ENCODE measurements around the gene ADISSP. TPM values are rescaled to one million over a fixed set of nuclear protein-coding genes. Genes with fewer than 3 reads are reported as not detected.

Gene ADISSP
- total RNA-seq, 1 donor from 2014 or later = 23.5 TPM

- peaks cover 50% of the 10 kb centered on the region for H3K4me1 Mint-ChIP-seq (ENCODE audit: low read depth)
- no peaks in the 10 kb centered on the region for H3K9me3 Mint-ChIP-seq (ENCODE audit: low read depth)
- TF ChIP-seq CTCF (IDR thresholded peaks at IDR 0.05) = no peak
- peak; percentile 77 for DNase-seq (ENCODE audit: low spot score)
- peaks cover 16% of the 10 kb centered on the region for H3K36me3 Mint-ChIP-seq (ENCODE audit: low read depth)
- H3K27me3 Mint-ChIP-seq (ENCODE audit: low read depth) = no peaks in the 10 kb centered on the region
- peak overlapping the region; percentile 90 for H3K4me3 Mint-ChIP-seq (ENCODE audit: unreplicated experiment)
- H3K27ac Mint-ChIP-seq (ENCODE audit: unreplicated experiment) = peak overlapping the region; percentile 71
These were observed 30.2 kb upstream of the ADISSP start for GRCh38 chr20:3797592-3798372.

GRCh38 chr20:3797226-3797545, 29.6 kb upstream of the ADISSP start:
- H3K27ac Mint-ChIP-seq (ENCODE audit: unreplicated experiment) = peak overlapping the region; percentile 73
- no peak for DNase-seq (ENCODE audit: low spot score)
- peaks cover 46% of the 10 kb centered on the region for H3K4me1 Mint-ChIP-seq (ENCODE audit: low read depth)
- H3K36me3 Mint-ChIP-seq (ENCODE audit: low read depth) = peaks cover 11% of the 10 kb centered on the region
- H3K27me3 Mint-ChIP-seq (ENCODE audit: low read depth) = no peaks in the 10 kb centered on the region
- H3K4me3 Mint-ChIP-seq (ENCODE audit: unreplicated experiment) = peak overlapping the region; percentile 90
- H3K9me3 Mint-ChIP-seq (ENCODE audit: low read depth) = no peaks in the 10 kb centered on the region
- TF ChIP-seq CTCF (IDR thresholded peaks at IDR 0.05) = no peak

GRCh38 chr20:3796477-3797225, 29.1 kb upstream of the ADISSP start:
- no peak for TF ChIP-seq CTCF (IDR thresholded peaks at IDR 0.05)
- Mint-ChIP-seq H3K36me3 (ENCODE audit: low read depth) (peaks cover 9% of the 10 kb centered on the region), H3K27me3 (ENCODE audit: low read depth) (no peaks in the 10 kb centered on the region), H3K4me3 (ENCODE audit: unreplicated experiment) (peak overlapping the region; percentile 90), H3K4me1 (ENCODE audit: low read depth) (peaks cover 46% of the 10 kb centered on the region), H3K27ac (ENCODE audit: unreplicated experiment) (peak overlapping the region; percentile 73), H3K9me3 (ENCODE audit: low read depth) (no peaks in the 10 kb centered on the region)
- no peak for DNase-seq (ENCODE audit: low spot score)

DNA sequence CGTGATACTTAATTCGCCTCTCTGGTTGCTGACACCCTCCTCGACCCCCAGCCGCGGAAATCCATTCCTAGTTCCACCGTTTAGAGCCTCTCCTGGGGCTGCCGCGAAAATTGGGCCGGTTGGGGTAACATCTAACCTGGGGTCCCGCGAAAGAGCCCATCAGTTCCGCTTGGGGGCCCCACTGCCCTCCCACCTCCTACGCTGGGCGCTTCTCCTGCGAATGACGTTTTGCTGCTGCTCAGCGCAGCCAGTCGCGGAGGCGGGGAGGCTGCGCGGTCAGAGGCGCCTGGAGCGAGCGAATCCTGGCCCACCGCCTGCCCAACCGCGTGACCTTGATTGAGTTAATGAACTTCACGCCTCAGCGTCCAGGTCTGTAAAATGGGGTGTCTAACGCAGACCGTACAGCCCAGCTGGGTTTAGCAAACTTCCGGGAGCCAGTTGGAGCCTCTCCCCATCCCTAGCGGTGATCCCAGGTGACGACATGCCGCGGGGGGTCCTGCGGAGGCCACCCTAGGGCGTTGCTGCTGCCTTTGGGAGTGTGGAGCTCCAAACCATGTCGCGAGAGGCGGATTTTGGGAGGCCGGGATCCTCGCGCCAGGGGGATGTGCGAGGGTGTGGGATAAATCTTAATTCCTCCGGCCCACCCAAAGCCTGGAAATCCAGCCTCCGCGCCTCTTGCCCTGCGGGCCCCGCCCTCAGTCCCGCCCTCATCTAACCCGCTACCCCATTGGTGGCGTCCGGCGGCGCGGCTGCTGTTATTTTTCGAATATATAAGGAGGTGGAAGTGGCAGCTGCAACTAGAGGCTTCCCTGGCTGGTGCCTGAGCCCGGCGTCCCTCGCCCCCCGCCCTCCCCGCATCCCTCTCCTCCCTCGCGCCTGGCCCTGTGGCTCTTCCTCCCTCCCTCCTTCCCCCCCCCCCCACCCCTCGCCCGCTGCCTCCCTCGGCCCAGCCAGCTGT, 28.2 kb upstream of the ADISSP start, which contains the start of gene CDC25B:
Gene CDC25B (plus strand): TSS at position 800 of the 958 bp plus-strand sequence. CDS start 222 bp downstream, outside the sequence.
- Mint-ChIP-seq H3K27me3 (ENCODE audit: low read depth) (no peaks in the 10 kb centered on the region), H3K4me1 (ENCODE audit: low read depth) (peaks cover 46% of the 10 kb centered on the region), H3K4me3 (ENCODE audit: unreplicated experiment) (peak within 1 kb of the TSS; percentile 90), H3K36me3 (ENCODE audit: low read depth) (peaks cover 8% of the 10 kb centered on the region), H3K27ac (ENCODE audit: unreplicated experiment) (peak within 1 kb of the TSS; percentile 96), H3K9me3 (ENCODE audit: low read depth) (no peaks in the 10 kb centered on the region)
- TF ChIP-seq CTCF (IDR thresholded peaks at IDR 0.05) = peak; percentile 74
- DNase-seq (ENCODE audit: low spot score) = peak; percentile 96
